ENCODE measurements around the gene FMN2.

Gene FMN2

GRCh38 chr1:240198376-240198775 lies 106.7 kb downstream of the FMN2 start:
- Histone ChIP-seq H3K36me3 (ENCODE audit: control insufficient read depth, insufficient read depth, low read length) (no peaks in the 10 kb centered on the region), H3K4me3 (ENCODE audit: low read depth, low read length) (no peak overlapping the region), H3K9me3 (ENCODE audit: control insufficient read depth, insufficient read depth, low read depth, low read length) (peaks cover 6% of the 10 kb centered on the region), H3K27me3 (ENCODE audit: control insufficient read depth, insufficient read depth, low read length) (no peaks in the 10 kb centered on the region), H3K9ac (ENCODE audit: low read length) (no peak overlapping the region), H3K27ac (ENCODE audit: low read depth, low read length) (no peak overlapping the region), H3K4me1 (ENCODE audit: control insufficient read depth, insufficient read depth, low read length) (no peaks in the 10 kb centered on the region)

DNA sequence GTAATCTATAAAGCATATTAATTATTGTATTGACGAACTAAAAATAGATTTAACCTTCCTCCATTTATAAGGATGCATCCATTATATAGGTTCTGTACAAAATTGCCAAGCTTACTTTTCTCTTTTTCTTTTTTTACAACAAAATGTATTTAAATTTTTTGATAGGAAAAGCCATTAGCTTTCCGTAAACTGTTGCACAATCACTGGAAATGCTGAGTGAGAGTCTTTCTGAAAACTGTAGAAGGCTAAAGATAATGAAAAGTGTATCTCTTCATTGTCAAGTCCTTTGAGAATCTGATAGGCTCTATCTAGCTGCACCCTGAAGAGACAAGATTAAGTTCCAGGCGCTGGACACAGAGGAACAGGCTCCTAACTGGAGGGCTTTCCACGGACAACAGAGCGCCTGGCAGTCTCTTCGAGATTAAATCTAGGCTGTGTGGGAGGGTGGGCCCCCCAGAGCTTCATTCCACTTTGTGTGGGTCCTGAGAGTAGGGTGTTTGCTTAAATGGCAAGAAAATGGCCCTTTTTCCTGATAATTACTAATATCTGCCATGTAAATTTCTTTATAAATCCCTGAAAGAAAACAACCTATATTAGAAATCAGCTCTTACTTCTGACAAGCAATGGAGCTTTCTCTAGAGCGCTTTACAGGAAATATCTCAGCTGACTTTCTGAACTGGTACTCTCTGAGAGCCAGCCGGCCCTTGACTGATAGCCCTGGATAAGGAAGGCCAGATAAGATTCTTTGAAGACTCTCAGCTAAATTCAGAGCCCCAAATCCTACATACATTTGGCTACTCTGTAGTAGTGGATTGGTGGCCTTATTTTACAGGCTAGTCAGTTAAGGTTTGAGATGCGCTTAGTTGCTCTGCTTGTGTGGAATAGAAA lies 108.3 kb downstream of the FMN2 start:
- Histone ChIP-seq H3K4me3 (ENCODE audit: low read depth, low read length) (no peak overlapping the region), H3K27me3 (ENCODE audit: control insufficient read depth, insufficient read depth, low read length) (no peaks in the 10 kb centered on the region), H3K9ac (ENCODE audit: low read length) (peak overlapping the region; percentile 4), H3K4me1 (ENCODE audit: control insufficient read depth, insufficient read depth, low read length) (no peaks in the 10 kb centered on the region), H3K9me3 (ENCODE audit: control insufficient read depth, insufficient read depth, low read depth, low read length) (peaks cover 6% of the 10 kb centered on the region), H3K27ac (ENCODE audit: low read depth, low read length) (no peak overlapping the region), H3K36me3 (ENCODE audit: control insufficient read depth, insufficient read depth, low read length) (no peaks in the 10 kb centered on the region)

DNA sequence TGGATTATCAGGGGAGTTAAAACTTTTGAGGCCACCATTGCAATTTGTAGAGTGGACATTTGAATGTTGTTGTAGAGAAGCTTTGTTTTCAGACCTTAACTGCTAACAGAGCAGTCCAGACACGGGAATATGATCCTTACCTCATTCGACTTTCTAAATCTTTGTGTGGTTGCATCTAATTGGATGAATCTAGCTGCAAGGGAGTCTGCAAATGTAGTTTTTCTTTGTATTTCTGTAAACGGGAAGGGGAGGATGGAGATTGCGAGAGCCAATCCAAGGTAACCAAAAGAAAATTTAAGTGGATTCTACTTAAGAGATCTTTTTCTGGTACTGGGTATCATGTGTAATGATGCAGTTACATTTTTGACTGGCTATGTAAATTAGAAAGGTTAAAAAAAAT lies 110.2 kb downstream of the FMN2 start:
- no peak overlapping the region for H3K27ac ChIP-seq (ENCODE audit: low read depth, low read length)
- no peak overlapping the region for H3K9ac ChIP-seq (ENCODE audit: low read length)
- H3K36me3 ChIP-seq (ENCODE audit: control insufficient read depth, insufficient read depth, low read length) = no peaks in the 10 kb centered on the region
- no peaks in the 10 kb centered on the region for H3K27me3 ChIP-seq (ENCODE audit: control insufficient read depth, insufficient read depth, low read length)
- H3K4me1 ChIP-seq (ENCODE audit: control insufficient read depth, insufficient read depth, low read length) = no peaks in the 10 kb centered on the region
- H3K9me3 ChIP-seq (ENCODE audit: control insufficient read depth, insufficient read depth, low read depth, low read length) = peaks cover 6% of the 10 kb centered on the region
- no peak overlapping the region for H3K4me3 ChIP-seq (ENCODE audit: low read depth, low read length)

GRCh38 chr1:240207073-240207709 lies 115.5 kb downstream of the FMN2 start:
- Histone ChIP-seq H3K9me3 (ENCODE audit: control insufficient read depth, insufficient read depth, low read depth, low read length) (peaks cover under 1% of the 10 kb centered on the region), H3K4me3 (ENCODE audit: low read depth, low read length) (no peak overlapping the region), H3K9ac (ENCODE audit: low read length) (no peak overlapping the region), H3K27ac (ENCODE audit: low read depth, low read length) (no peak overlapping the region), H3K4me1 (ENCODE audit: control insufficient read depth, insufficient read depth, low read length) (no peaks in the 10 kb centered on the region), H3K36me3 (ENCODE audit: control insufficient read depth, insufficient read depth, low read length) (no peaks in the 10 kb centered on the region), H3K27me3 (ENCODE audit: control insufficient read depth, insufficient read depth, low read length) (no peaks in the 10 kb centered on the region)

GRCh38 chr1:240210026-240210425 lies 118.3 kb downstream of the FMN2 start:
- Histone ChIP-seq H3K4me3 (ENCODE audit: low read depth, low read length) (no peak overlapping the region), H3K9me3 (ENCODE audit: control insufficient read depth, insufficient read depth, low read depth, low read length) (no peaks in the 10 kb centered on the region), H3K36me3 (ENCODE audit: control insufficient read depth, insufficient read depth, low read length) (no peaks in the 10 kb centered on the region), H3K9ac (ENCODE audit: low read length) (no peak overlapping the region), H3K27ac (ENCODE audit: low read depth, low read length) (no peak overlapping the region), H3K4me1 (ENCODE audit: control insufficient read depth, insufficient read depth, low read length) (no peaks in the 10 kb centered on the region), H3K27me3 (ENCODE audit: control insufficient read depth, insufficient read depth, low read length) (no peaks in the 10 kb centered on the region)

- H3K4me1 ChIP-seq (ENCODE audit: control insufficient read depth, insufficient read depth, low read length) = no peaks in the 10 kb centered on the region
- no peaks in the 10 kb centered on the region for H3K9me3 ChIP-seq (ENCODE audit: control insufficient read depth, insufficient read depth, low read depth, low read length)
- no peak overlapping the region for H3K27ac ChIP-seq (ENCODE audit: low read depth, low read length)
- no peak overlapping the region for H3K9ac ChIP-seq (ENCODE audit: low read length)
- no peaks in the 10 kb centered on the region for H3K36me3 ChIP-seq (ENCODE audit: control insufficient read depth, insufficient read depth, low read length)
- no peak overlapping the region for H3K4me3 ChIP-seq (ENCODE audit: low read depth, low read length)
- no peaks in the 10 kb centered on the region for H3K27me3 ChIP-seq (ENCODE audit: control insufficient read depth, insufficient read depth, low read length)
These were observed 120.9 kb downstream of the FMN2 start for GRCh38 chr1:240212556-240212955.

GRCh38 chr1:240217403-240217802 lies 125.7 kb downstream of the FMN2 start:
- H3K27ac ChIP-seq (ENCODE audit: low read depth, low read length) = no peak overlapping the region
- H3K36me3 ChIP-seq (ENCODE audit: control insufficient read depth, insufficient read depth, low read length) = no peaks in the 10 kb centered on the region
- no peaks in the 10 kb centered on the region for H3K27me3 ChIP-seq (ENCODE audit: control insufficient read depth, insufficient read depth, low read length)
- H3K9ac ChIP-seq (ENCODE audit: low read length) = no peak overlapping the region
- H3K4me3 ChIP-seq (ENCODE audit: low read depth, low read length) = no peak overlapping the region
- H3K4me1 ChIP-seq (ENCODE audit: control insufficient read depth, insufficient read depth, low read length) = no peaks in the 10 kb centered on the region
- H3K9me3 ChIP-seq (ENCODE audit: control insufficient read depth, insufficient read depth, low read depth, low read length) = no peaks in the 10 kb centered on the region

DNA sequence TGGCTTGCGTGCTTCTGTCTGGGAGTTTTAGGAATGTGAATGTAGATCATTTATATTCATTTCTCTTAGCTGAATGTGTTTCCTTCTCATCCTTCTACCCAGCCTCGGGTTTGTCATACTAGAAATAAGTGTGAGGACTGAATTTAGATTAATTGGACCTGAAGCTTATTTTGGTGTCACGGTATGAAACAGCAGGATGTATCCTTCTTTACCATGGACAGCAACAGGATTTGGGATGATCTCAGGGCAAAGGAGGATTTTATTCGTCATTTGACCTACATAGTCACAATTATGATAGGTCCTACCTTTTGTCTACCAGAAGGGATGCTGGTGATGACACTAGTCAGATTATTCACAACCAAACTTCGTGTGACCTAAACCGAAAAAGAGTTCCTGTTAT lies 127.4 kb downstream of the FMN2 start:
- Histone ChIP-seq H3K4me1 (ENCODE audit: control insufficient read depth, insufficient read depth, low read length) (no peaks in the 10 kb centered on the region), H3K36me3 (ENCODE audit: control insufficient read depth, insufficient read depth, low read length) (no peaks in the 10 kb centered on the region), H3K9me3 (ENCODE audit: control insufficient read depth, insufficient read depth, low read depth, low read length) (no peaks in the 10 kb centered on the region), H3K9ac (ENCODE audit: low read length) (no peak overlapping the region), H3K27ac (ENCODE audit: low read depth, low read length) (no peak overlapping the region), H3K27me3 (ENCODE audit: control insufficient read depth, insufficient read depth, low read length) (no peaks in the 10 kb centered on the region), H3K4me3 (ENCODE audit: low read depth, low read length) (no peak overlapping the region)

DNA sequence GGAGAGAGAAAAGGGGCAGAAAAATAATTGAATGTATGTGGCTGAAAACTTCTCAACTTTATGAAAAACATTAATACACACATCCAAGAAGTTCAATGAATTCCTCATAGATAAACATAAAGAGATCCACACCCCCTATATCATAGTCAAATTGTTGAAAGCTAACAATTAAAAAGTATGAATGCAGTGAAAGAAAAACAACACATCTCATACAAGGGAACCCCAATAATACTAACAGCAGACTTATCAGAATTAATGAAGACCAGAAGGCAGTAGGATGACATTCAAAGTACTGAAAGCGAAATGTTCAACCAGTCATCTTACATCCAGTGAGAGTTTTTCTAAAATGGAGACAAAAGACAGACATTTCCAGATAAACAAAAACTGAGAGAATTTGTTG lies 134.4 kb downstream of the FMN2 start:
- Histone ChIP-seq H3K27me3 (ENCODE audit: control insufficient read depth, insufficient read depth, low read length) (no peaks in the 10 kb centered on the region), H3K36me3 (ENCODE audit: control insufficient read depth, insufficient read depth, low read length) (no peaks in the 10 kb centered on the region), H3K9me3 (ENCODE audit: control insufficient read depth, insufficient read depth, low read depth, low read length) (0 out of 2 replicates have a peak, but pooled peaks cover 15% of the 10 kb centered on the region), H3K9ac (ENCODE audit: low read length) (no peak overlapping the region), H3K4me1 (ENCODE audit: control insufficient read depth, insufficient read depth, low read length) (no peaks in the 10 kb centered on the region), H3K27ac (ENCODE audit: low read depth, low read length) (no peak overlapping the region), H3K4me3 (ENCODE audit: low read depth, low read length) (no peak overlapping the region)

DNA sequence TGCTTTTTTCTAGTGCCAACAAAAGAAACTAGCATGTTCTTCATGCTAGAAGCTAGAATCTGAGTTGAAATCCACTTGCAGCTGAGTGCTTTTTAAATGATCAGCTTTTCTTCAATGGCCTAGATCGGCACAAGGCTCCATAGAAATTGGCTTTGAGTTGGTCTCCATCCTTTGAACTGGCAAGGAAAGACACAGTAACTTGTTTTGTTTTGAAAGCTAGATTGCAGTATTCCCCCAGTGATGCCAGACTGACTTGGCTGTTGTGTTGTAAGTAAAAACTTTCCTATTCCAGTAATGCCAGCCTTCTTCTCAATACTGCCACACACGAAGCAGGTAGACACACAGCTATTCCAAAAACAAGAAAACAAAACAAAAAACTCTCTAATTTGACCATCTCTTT lies 139.1 kb downstream of the FMN2 start:
- H3K36me3 ChIP-seq (ENCODE audit: control insufficient read depth, insufficient read depth, low read length) = no peaks in the 10 kb centered on the region

DNA sequence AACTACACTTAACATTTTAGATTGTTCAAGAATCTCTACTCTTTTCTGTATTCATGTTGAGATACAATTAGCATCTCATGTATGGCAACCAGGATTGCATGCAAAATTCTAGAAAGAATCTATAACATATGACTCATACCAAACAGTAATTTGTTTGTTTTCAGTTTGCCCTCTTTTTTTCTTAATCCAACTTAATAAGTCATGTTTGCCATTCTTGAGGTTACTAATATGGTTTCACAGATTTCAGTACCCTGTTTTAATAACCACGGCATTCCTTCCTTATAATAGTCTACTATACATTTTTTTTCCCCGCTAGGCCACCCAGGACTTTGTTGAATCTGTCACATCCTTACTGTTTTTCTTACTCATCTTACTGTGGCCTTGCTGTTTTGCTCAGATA lies 140.8 kb downstream of the FMN2 start:
- Histone ChIP-seq H3K27ac (ENCODE audit: low read depth, low read length) (no peak overlapping the region), H3K27me3 (ENCODE audit: control insufficient read depth, insufficient read depth, low read length) (no peaks in the 10 kb centered on the region), H3K4me3 (ENCODE audit: low read depth, low read length) (no peak overlapping the region), H3K4me1 (ENCODE audit: control insufficient read depth, insufficient read depth, low read length) (no peaks in the 10 kb centered on the region), H3K36me3 (ENCODE audit: control insufficient read depth, insufficient read depth, low read length) (no peaks in the 10 kb centered on the region), H3K9ac (ENCODE audit: low read length) (no peak overlapping the region), H3K9me3 (ENCODE audit: control insufficient read depth, insufficient read depth, low read depth, low read length) (no peaks in the 10 kb centered on the region)

More for the DNA sequence above, 139.1 kb downstream of the FMN2 start:
- H3K4me1 ChIP-seq (ENCODE audit: control insufficient read depth, insufficient read depth, low read length) = no peaks in the 10 kb centered on the region
- H3K9me3 ChIP-seq (ENCODE audit: control insufficient read depth, insufficient read depth, low read depth, low read length) = 0 out of 2 replicates have a peak, but pooled peaks cover 7% of the 10 kb centered on the region
- no peak overlapping the region for H3K27ac ChIP-seq (ENCODE audit: low read depth, low read length)
- H3K9ac ChIP-seq (ENCODE audit: low read length) = no peak overlapping the region
- H3K4me3 ChIP-seq (ENCODE audit: low read depth, low read length) = no peak overlapping the region
- H3K27me3 ChIP-seq (ENCODE audit: control insufficient read depth, insufficient read depth, low read length) = no peaks in the 10 kb centered on the region
